Trophoblast cell (in vitro differentiated cells and primary cell): ENCODE results near the gene PTCD1.

Source experiments
- DNase-seq, 2 donors: peaks; one replicate each; pipeline ENCODE4 v3.0.0-alpha.2; 2016
- H2AFZ ChIP-seq: 2 replicates; pipeline ENCODE4 v1.6.1; 2013; ENCODE audit warnings: low read length, moderate library complexity, mild to moderate bottlenecking; ENCODE audit not compliant: insufficient read depth, poor library complexity
- H2AK5ac ChIP-seq: 2 replicates; pipeline ENCODE4 v1.6.1; 2013; ENCODE audit warnings: mild to moderate bottlenecking, low read length
- H2BK120ac ChIP-seq: 2 replicates; pipeline ENCODE4 v1.6.1; 2013; ENCODE audit warnings: low read length, mild to moderate bottlenecking, moderate library complexity; ENCODE audit not compliant: insufficient read depth, poor library complexity
- H2BK12ac ChIP-seq: 2 replicates; pipeline ENCODE4 v1.6.1; 2013; ENCODE audit warnings: mild to moderate bottlenecking, low read length, moderate library complexity
- H2BK5ac ChIP-seq: 2 replicates; pipeline ENCODE4 v1.6.1; 2013; ENCODE audit warnings: low read length, low read depth, moderate library complexity, mild to moderate bottlenecking; ENCODE audit not compliant: poor library complexity
- H3K14ac ChIP-seq: 2 replicates; pipeline ENCODE4 v1.6.1; 2013; ENCODE audit warnings: mild to moderate bottlenecking, low read length
- H3K18ac ChIP-seq: 2 replicates; pipeline ENCODE4 v1.6.1; 2013; ENCODE audit warnings: mild to moderate bottlenecking, low read length
- H3K23ac ChIP-seq: 2 replicates; pipeline ENCODE4 v1.6.1; 2013; ENCODE audit warnings: low read length
- H3K27ac ChIP-seq: 2 replicates; pipeline ENCODE4 v1.5.1; 2013; ENCODE audit warnings: low read depth, mild to moderate bottlenecking, inconsistent platforms, low read length, moderate library complexity
- H3K27me3 ChIP-seq: 2 replicates; pipeline ENCODE4 v1.6.1; 2013; ENCODE audit warnings: inconsistent platforms, mild to moderate bottlenecking, low read length, moderate library complexity; ENCODE audit not compliant: insufficient read depth
- H3K36me3 ChIP-seq, 2 experiments: 1 replicate in 1 of 2; 2 replicates in 1 of 2; pipeline ENCODE4 v1.6.1; 2013; ENCODE audit warnings: low read length in 2 of 2, mild to moderate bottlenecking in 2 of 2, moderate library complexity in 1 of 2; ENCODE audit not compliant: insufficient read depth in 2 of 2, control insufficient read depth in 1 of 2
- H3K4ac ChIP-seq: 2 replicates; pipeline ENCODE4 v1.6.1; 2013; ENCODE audit warnings: low read depth, mild to moderate bottlenecking, low read length, moderate library complexity
- H3K4me1 ChIP-seq, 2 experiments: 1 replicate in 1 of 2; 2 replicates in 1 of 2; pipeline ENCODE4 v1.6.1; 2013; ENCODE audit warnings: low read length in 2 of 2, mild to moderate bottlenecking in 2 of 2, moderate library complexity in 1 of 2; ENCODE audit not compliant: insufficient read depth in 2 of 2, control insufficient read depth in 1 of 2
- H3K4me2 ChIP-seq: 2 replicates; pipeline ENCODE4 v1.6.1; 2013; ENCODE audit warnings: inconsistent platforms, mild to moderate bottlenecking, low read length, moderate library complexity
- H3K4me3 ChIP-seq: 2 replicates; pipeline ENCODE4 v1.5.1; 2013; ENCODE audit warnings: mild to moderate bottlenecking, low read depth, low read length, inconsistent platforms
- H3K79me1 ChIP-seq: one replicate; pipeline ENCODE4 v1.6.1; 2013; ENCODE audit warnings: low read length
- H3K79me2 ChIP-seq: 2 replicates; pipeline ENCODE4 v1.6.1; 2013; ENCODE audit warnings: low read length, mild to moderate bottlenecking; ENCODE audit not compliant: control insufficient read depth, insufficient read depth, poor library complexity
- H3K9ac ChIP-seq: 2 replicates; pipeline ENCODE4 v1.6.1; 2013; ENCODE audit warnings: mild to moderate bottlenecking, low read length
- H3K9me3 ChIP-seq: 2 replicates; pipeline ENCODE4 v1.6.1; 2013; ENCODE audit warnings: low read depth, mild to moderate bottlenecking, control low read depth, inconsistent platforms, low read length; ENCODE audit not compliant: insufficient read depth
- H4K12ac ChIP-seq: 2 replicates; pipeline ENCODE4 v1.6.1; 2013; ENCODE audit warnings: low read depth, mild to moderate bottlenecking, low read length, moderate library complexity
- H4K8ac ChIP-seq: 2 replicates; pipeline ENCODE4 v1.6.1; 2013; ENCODE audit warnings: low read depth, mild to moderate bottlenecking, low read length, moderate library complexity
- H4K91ac ChIP-seq: one replicate; pipeline ENCODE4 v1.6.1; 2013; ENCODE audit warnings: low read depth, mild to moderate bottlenecking, low read length, moderate library complexity
- WGBS: extraction: QIAGEN DNeasy Blood & Tissue Kit; methylation state at CpG from one replicate; pipeline ENCODE4 v1.1.7; 2013; ENCODE audit warnings: missing lambda C conversion rate; ENCODE audit not compliant: insufficient read length, insufficient coverage; ENCODE audit errors: extremely low coverage; 5-methylcytosine and 5-hydroxymethylcytosine counted together

Gene PTCD1

GRCh38 chr7:99394188-99394502, 44.5 kb downstream of the PTCD1 start:
- H3K79me2 ChIP-seq: no peaks in the 10 kb centered on the region
- WGBS: no CpG with 5 or more reads among the region's 4 CpGs
- H3K14ac ChIP-seq: no peak overlapping the region
- no peak overlapping the region for H3K4ac ChIP-seq
- H2AK5ac ChIP-seq: no peak overlapping the region
- no peak overlapping the region for H3K18ac ChIP-seq
- no peak overlapping the region for H4K91ac ChIP-seq
- H4K8ac ChIP-seq: no peak overlapping the region
- H2AFZ ChIP-seq: no peak overlapping the region
- H3K36me3 ChIP-seq: peaks cover 76 to 80% of the 10 kb centered on the region in 2 experiments
- H2BK5ac ChIP-seq: no peak overlapping the region
- no peak overlapping the region for H3K9ac ChIP-seq
- H2BK120ac ChIP-seq: no peak overlapping the region
- no peak overlapping the region for H3K4me2 ChIP-seq
- H3K27me3 ChIP-seq: no peaks in the 10 kb centered on the region
- no peak overlapping the region for H3K4me3 ChIP-seq
- peaks cover 3% of the 10 kb centered on the region for H3K79me1 ChIP-seq
- no peak for DNase-seq
- H3K27ac ChIP-seq: no peak overlapping the region
- H3K23ac ChIP-seq: no peak overlapping the region
- H3K9me3 ChIP-seq: no peaks in the 10 kb centered on the region
- no peak overlapping the region for H4K12ac ChIP-seq
- H3K4me1 ChIP-seq: peaks cover 5 to 13% of the 10 kb centered on the region in 2 experiments
- H2BK12ac ChIP-seq: no peak overlapping the region

- WGBS: no CpG with 5 or more reads among the region's 30 CpGs
- H2BK5ac ChIP-seq: no peak overlapping the region
- no peak overlapping the region for H3K4ac ChIP-seq
- H3K14ac ChIP-seq: no peak overlapping the region
- peak overlapping the region; percentile 20 for H4K91ac ChIP-seq
- no peak overlapping the region for H2AK5ac ChIP-seq
- H3K27me3 ChIP-seq: no peaks in the 10 kb centered on the region
- peak overlapping the region; percentile 0 for H4K8ac ChIP-seq
- peak overlapping the region; percentile 29 for H3K27ac ChIP-seq
- H3K4me3 ChIP-seq: peak overlapping the region; percentile 71
- peak overlapping the region; percentile 62 for H3K4me2 ChIP-seq
- no peak overlapping the region for H3K9ac ChIP-seq
- peaks cover 74 to 76% of the 10 kb centered on the region in 2 experiments for H3K36me3 ChIP-seq
- no peaks in the 10 kb centered on the region for H3K79me2 ChIP-seq
- no peak overlapping the region for H2BK12ac ChIP-seq
- peaks cover 3% of the 10 kb centered on the region for H3K79me1 ChIP-seq
- peak overlapping the region; percentile 13 for H2AFZ ChIP-seq
- no peak overlapping the region for H3K23ac ChIP-seq
- peaks cover 5 to 13% of the 10 kb centered on the region in 2 experiments for H3K4me1 ChIP-seq
- no peak overlapping the region for H4K12ac ChIP-seq
- H3K9me3 ChIP-seq: no peaks in the 10 kb centered on the region
- no peak overlapping the region for H2BK120ac ChIP-seq
- H3K18ac ChIP-seq: no peak overlapping the region
- DNase-seq: no peak
These were observed 45.0 kb downstream of the PTCD1 start for GRCh38 chr7:99393355-99394187.

DNA sequence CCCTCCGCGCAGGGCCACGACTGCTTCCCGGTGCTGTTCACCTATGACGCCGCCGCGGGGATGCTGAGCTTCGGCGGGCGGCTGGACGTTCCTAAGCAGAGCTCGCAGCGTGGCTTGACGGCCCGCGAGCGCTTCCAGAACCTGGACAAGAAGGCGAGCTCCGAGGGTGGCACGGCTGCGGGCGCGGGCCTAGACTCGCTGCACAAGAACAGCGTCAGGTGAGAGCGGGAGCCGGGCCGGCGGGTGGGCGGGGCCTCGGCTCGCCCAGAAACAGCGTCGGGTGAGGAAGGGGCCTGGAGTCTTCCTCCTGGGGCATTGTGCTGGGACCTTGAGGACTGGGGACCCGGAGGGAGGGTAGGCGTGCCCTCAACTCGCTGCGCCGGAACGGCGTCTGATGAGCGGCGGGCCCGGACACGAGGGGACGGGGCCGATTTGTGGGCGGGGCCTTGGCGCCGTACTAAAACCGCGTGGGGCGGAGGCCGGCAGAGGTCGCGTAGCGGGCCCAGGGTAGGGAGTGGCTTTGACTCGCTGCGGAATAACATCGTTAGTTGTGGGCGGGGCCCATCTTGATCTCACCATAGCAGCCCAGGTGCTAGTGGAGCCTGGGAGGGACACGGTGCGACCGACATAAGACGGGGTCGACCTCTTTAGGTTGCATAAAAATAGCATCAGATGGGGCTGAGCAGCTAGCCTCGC, 45.8 kb downstream of the PTCD1 start:
- Histone ChIP-seq H2BK5ac (no peak overlapping the region), H3K4me2 (peak overlapping the region; percentile 62), H2BK120ac (no peak overlapping the region), H2AFZ (peak overlapping the region; percentile 34), H3K9ac (peak overlapping the region; percentile 59), H3K4me1 (peaks cover 5 to 13% of the 10 kb centered on the region in 2 experiments), H3K23ac (no peak overlapping the region), H3K4me3 (peak overlapping the region; percentile 71), H3K27ac (peak overlapping the region; percentile 29), H4K12ac (peak overlapping the region; percentile 36), H4K91ac (peak overlapping the region; percentile 20), H3K79me1 (peaks cover 3% of the 10 kb centered on the region), H2AK5ac (no peak overlapping the region), H3K36me3 (peaks cover 75 to 77% of the 10 kb centered on the region in 2 experiments), H3K14ac (peak overlapping the region; percentile 13), H3K79me2 (no peaks in the 10 kb centered on the region), H2BK12ac (no peak overlapping the region), H3K9me3 (no peaks in the 10 kb centered on the region), H3K27me3 (no peaks in the 10 kb centered on the region), H4K8ac (peak overlapping the region; percentile 0), H3K18ac (no peak overlapping the region), H3K4ac (no peak overlapping the region)
- peak; percentile 50 to 58 for DNase-seq
- no CpG with 5 or more reads among the region's 68 CpGs for WGBS

DNA sequence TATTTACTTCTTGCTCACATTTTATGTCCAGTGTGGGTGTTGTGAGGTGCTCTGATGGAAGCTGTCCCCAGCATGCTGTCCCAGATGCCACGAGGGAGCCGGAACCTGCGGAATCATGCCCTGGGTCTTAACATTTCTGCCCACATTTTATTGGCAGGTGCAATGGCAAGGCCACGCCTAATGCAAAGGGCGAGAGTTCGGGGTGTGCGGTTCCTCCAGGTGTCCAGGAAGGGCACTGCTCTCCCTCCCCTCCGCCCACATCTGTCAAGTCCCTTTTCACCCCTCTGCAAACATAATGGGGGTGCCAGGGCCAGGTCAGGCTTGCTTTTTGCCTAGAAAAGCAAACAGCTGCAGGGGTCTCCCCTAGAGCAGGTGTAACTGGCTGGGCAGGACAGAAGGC, 46.6 kb downstream of the PTCD1 start:
- Histone ChIP-seq H3K79me1 (peaks cover 3% of the 10 kb centered on the region), H3K18ac (no peak overlapping the region), H3K9ac (no peak overlapping the region), H2BK5ac (no peak overlapping the region), H3K4me1 (peaks cover 5 to 13% of the 10 kb centered on the region in 2 experiments), H3K4ac (no peak overlapping the region), H2BK120ac (no peak overlapping the region), H3K23ac (no peak overlapping the region), H4K12ac (no peak overlapping the region), H4K91ac (no peak overlapping the region), H4K8ac (no peak overlapping the region), H3K4me2 (peak overlapping the region; percentile 62), H2BK12ac (no peak overlapping the region), H3K14ac (no peak overlapping the region), H2AK5ac (no peak overlapping the region), H2AFZ (no peak overlapping the region), H3K27me3 (no peaks in the 10 kb centered on the region), H3K36me3 (peaks cover 71 to 75% of the 10 kb centered on the region in 2 experiments), H3K79me2 (no peaks in the 10 kb centered on the region), H3K27ac (no peak overlapping the region), H3K4me3 (no peak overlapping the region), H3K9me3 (no peaks in the 10 kb centered on the region)
- WGBS: no CpG with 5 or more reads among the region's 8 CpGs
- no peak for DNase-seq
